NOMO-1 treated with DMSO at 0.1 percent for 48 hours (cell line): ENCODE results near the gene TAF15.

Experiments used
- DNase-seq: peaks from one replicate; lab custom pipeline; 2025; ENCODE audit not compliant: unreplicated experiment; lab: John Stamatoyannopoulos, UW

The TAF15 gene

GRCh38 chr17:35786941-35787432, 22.3 kb upstream of the TAF15 start:
- DNase-seq: no peak

GRCh38 chr17:35788477-35789368, 20.6 kb upstream of the TAF15 start:
- DNase-seq: no peak

- DNase-seq: no peak
Measured at GRCh38 chr17:35790841-35791240, 18.4 kb upstream of the TAF15 start.

- DNase-seq: no peak
Measured at GRCh38 chr17:35791681-35792350, 17.5 kb upstream of the TAF15 start.

GRCh38 chr17:35793257-35793656, 16.0 kb upstream of the TAF15 start:
- DNase-seq: no peak

GRCh38 chr17:35795007-35795870, 14.0 kb upstream of the TAF15 start, which contains the start of gene MMP28:
Gene MMP28, minus strand, starts transcription at chr17:35795641. Its CDS starts 264 bp downstream, at chr17:35795377.
- DNase-seq: no peak

- no peak for DNase-seq
Measured at GRCh38 chr17:35795871-35796265, 13.4 kb upstream of the TAF15 start.

GRCh38 chr17:35796942-35797341, 12.3 kb upstream of the TAF15 start:
- no peak for DNase-seq

- no peak for DNase-seq
Measured at GRCh38 chr17:35797370-35797769, 11.9 kb upstream of the TAF15 start.

- no peak for DNase-seq
Measured at GRCh38 chr17:35797918-35798317, 11.4 kb upstream of the TAF15 start.

- DNase-seq: no peak
Measured at GRCh38 chr17:35799942-35800341, 9.3 kb upstream of the TAF15 start.

- DNase-seq: no peak
Measured at GRCh38 chr17:35801583-35802224, 7.6 kb upstream of the TAF15 start.

- peak; percentile 88 for DNase-seq
Measured at GRCh38 chr17:35804658-35805192, 4.6 kb upstream of the TAF15 start.

GRCh38 chr17:35807371-35808144, 1.7 kb upstream of the TAF15 start:
- no peak for DNase-seq

GRCh38 chr17:35808240-35808961, 883 bp upstream of the TAF15 start:
- DNase-seq: peak; percentile 68

- no peak for DNase-seq
Measured at GRCh38 chr17:35809855-35810461, 674 bp downstream of the TAF15 start.

- no peak for DNase-seq
Measured at GRCh38 chr17:35811759-35812158, 2.5 kb downstream of the TAF15 start.

- DNase-seq: no peak
Measured at GRCh38 chr17:35812456-35812855, 3.2 kb downstream of the TAF15 start.

- DNase-seq: no peak
Measured at GRCh38 chr17:35816723-35817122, 7.4 kb downstream of the TAF15 start.
